DMS79 treated with DMSO at 0.1 percent for 48 hours (cell line): ENCODE results near the gene NHERF2.
"Not testable (repeated sequence)": the region's sequence is repeated elsewhere in the genome, so short reads cannot be mapped to it uniquely, and the experiment has no call there.

Experiments used
- DNase-seq: peaks from one replicate; lab custom pipeline; 2025; lab: John Stamatoyannopoulos, UW

NHERF2 gene

DNA sequence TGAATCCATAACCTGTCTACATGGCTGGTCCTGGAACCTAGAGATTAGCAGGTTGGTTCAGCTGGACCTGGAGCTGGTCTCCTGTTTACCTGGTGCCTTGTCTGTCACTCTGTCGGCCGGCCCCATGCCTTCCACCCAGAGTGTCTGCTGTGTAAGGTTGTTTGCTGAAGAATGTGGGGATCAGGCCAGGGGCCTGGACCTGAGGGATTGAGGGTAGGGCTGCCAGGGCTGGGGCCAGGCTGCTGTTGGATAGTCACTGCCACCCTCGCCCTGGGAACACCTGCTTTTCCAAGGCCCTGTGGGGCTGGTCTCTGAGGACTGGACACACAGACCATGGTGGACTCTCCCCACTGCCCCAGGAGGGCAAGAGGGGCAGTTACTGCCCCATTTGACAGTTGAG is 1.4 kb downstream of the NHERF2 start:
- no peak for DNase-seq

- DNase-seq: no peak
Measured at GRCh38 chr16:2028620-2029220, 2.0 kb downstream of the NHERF2 start.

DNA sequence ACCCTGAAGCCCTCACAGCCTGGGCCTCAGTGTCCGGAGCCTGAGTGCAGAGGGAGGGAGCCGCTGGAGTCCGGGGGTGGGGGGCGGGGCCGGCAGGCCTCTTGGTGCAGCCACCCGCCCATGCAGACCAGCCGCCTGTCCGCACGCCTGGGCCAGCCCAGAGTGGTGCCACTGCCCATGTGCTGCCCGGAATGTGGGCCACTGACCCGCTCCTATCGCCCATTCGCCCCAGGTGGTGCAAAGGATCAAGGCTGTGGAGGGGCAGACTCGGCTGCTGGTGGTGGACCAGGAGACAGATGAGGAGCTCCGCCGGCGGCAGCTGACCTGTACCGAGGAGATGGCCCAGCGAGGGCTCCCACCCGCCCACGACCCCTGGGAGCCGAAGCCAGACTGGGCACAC is 2.6 kb downstream of the NHERF2 start:
- no peak for DNase-seq

GRCh38 chr16:2030036-2030435 is 3.3 kb downstream of the NHERF2 start:
- no peak for DNase-seq

- DNase-seq: no peak
Measured at GRCh38 chr16:2031081-2031577, 4.4 kb downstream of the NHERF2 start.

DNA sequence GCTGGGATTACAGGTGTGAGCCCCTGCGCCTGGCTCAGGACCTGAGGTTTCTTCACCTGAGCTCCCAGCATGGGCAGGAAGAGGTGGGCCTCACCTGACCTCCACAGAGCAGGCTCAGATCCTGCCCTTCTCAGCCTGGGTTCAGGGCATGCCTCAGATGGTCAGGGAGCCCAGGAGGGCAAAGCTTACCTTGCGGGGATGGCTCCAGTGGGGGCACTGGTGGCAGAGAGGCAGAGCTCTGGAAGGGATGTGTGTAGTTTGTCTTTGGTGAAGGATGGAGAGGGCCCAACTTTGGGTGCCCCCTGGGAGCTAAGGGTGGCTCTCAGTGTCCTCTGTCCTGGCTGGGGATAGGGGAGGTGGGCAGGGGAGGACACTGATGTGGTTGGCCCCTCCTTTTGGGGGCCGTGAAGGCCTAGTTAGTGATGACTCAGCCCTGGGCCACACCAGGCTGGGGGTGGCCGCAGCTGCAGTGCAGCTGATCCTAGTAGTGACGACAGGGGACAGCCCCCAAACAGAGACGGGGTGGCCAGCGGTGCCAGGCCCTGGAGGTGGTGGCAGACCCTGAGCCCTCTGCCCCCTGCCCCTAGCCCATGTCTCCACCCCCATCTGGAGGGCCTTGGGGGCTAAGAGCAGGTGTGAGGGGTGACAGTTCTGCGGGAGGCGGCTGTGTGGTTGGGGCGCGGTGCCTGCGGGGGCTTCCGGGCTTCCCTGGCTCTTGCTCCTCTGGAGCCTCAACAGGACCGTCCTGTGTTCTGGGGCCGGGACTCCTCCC is 5.8 kb downstream of the NHERF2 start:
- DNase-seq: no peak

DNA sequence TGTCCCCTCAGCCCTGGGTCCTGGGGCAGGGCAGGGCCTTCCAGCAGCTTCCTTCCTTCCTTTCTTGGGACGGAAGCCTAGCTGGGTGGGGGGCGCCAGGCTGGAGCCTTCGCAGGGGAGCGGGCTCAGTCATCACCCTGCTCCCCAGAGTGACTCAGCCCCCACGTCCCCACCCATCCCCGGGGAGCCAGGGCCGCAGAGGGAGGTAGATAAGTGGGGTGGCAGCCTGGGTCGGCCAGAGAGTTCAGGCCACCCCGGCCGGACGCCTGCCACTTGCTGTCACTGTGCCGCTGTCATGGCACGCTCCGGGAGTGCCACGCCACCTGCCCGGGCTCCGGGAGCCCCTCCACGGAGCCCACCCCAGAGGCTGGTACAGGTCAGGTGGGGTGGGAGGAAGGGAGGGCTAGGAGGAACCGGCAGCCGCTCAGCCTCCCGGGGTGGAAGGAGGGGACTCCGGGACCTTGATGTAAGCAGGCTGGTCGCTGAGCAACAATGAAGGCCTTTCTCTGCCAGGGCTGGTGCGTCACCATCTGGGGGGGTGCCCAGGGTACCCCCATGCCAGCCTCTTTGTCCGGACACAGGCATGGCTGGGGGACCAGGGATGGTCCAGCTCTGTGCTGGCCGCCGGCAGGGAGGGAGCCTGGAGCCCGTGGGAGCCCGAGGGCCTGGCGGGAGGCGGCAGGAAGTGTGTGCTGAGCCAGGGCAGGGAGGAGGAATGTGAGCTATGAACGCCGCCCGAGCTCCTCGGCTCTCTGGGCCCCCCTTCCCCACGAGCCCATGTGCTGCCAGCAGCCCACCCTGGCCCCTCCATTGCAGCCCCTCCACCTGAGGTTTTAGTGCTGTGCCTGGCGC is 6.6 kb downstream of the NHERF2 start:
- DNase-seq: no peak

GRCh38 chr16:2033909-2034695 is 7.4 kb downstream of the NHERF2 start:
- not testable (repeated sequence) for DNase-seq

GRCh38 chr16:2034696-2035430 is 8.2 kb downstream of the NHERF2 start:
- DNase-seq: no peak

- no peak for DNase-seq
Measured at GRCh38 chr16:2035431-2036199, 8.9 kb downstream of the NHERF2 start.

- DNase-seq: no peak
Measured at GRCh38 chr16:2036200-2036966, 9.7 kb downstream of the NHERF2 start.

DNA sequence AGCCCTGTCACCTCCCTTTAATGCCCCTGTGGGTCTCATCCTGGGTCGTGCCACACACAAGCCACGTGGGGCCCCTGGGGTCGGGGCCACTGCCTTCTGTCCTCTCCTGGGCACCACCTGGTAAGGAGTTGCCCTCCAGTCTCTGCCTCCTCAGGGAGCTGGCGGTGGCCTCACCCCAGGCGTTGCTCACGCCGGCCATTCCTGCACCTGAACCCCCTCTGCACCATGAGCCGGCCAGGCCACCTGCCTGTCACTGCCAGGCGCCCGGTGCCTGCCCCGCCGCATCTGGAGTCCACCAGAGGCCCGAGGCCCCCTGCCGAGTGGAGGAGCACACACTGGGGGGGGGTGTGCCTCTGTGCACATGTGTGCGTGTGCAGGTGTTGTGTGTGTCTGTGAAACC is 10.4 kb downstream of the NHERF2 start:
- DNase-seq: no peak

DNA sequence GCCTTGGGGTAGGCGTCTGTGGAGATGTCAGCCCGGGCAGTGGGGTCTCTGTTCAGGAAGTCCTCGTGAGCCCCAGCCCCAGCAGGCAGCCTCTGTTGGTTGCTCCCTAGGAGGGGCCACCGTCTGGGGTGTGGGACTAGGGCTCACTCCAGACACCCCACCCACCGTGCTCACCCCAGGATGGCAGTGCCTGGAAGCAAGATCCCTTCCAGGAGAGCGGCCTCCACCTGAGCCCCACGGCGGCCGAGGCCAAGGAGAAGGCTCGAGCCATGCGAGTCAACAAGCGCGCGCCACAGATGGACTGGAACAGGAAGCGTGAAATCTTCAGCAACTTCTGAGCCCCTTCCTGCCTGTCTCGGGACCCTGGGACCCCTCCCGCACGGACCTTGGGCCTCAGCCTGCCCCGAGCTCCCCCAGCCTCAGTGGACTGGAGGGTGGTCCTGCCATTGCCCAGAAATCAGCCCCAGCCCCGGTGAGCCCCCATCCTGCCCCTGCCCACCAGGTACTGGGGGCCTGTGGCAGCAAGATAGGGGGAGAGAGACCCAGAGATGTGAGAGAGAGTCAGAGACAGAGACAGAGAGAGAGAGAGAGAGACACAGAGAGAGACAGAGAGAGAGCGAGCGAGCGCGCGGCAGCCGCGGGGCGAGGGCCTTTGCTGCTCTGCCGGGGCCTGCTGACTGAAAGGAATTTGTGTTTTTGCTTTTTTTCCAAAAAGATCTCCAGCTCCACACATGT is 11.1 kb downstream of the NHERF2 start:
- no peak for DNase-seq

GRCh38 chr16:2038382-2039231 is 11.9 kb downstream of the NHERF2 start:
- DNase-seq: no peak

DNA sequence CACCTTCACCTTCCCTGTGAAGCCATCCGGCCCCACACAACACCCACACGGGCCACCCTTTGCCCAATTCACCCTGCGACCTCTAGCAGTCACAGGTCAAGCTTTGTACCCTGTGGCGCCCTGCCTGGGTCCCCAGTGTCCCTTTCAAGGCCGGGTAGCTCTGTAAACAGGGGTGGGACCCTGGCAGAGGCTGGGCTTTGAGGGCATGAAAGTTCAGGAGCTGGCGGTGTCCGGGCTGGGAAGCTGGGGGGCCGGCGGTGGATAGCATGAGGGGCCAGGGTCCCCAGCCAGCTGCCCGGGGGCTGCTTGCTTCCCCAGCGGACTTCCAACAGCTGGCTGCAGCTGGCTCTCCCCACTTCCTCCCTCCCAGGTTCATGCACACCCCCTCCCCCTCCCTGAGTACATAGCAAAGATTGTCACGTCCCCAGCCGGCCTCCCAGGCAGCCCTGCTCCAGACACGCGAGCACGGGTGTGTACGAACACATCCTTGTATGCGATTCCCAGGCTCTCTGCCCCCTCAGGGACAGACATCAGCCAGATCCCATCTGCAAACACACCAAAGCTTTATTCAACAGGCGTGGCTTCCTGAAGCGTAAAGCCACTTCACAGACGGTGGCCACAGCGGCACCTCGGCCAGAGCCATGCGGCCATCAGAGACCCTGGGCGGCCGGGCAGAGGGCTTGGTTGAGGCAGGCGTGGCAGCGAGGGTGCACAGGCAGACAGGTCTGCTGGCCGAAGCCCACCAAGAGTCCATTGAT is 12.8 kb downstream of the NHERF2 start:
- DNase-seq: no peak

GRCh38 chr16:2040041-2040786 is 13.5 kb downstream of the NHERF2 start:
- no peak for DNase-seq
